Activated CD8-positive, alpha-beta memory T cell treated with anti-CD3 and anti-CD28 coated beads for 1 hour (primary cell): ENCODE results near the gene GPX4.

Source experiments
- DNase-seq, 2 donors: peaks; one replicate each; pipeline ENCODE4 v3.0.0-alpha.2; 2020; ENCODE audit warnings: low read depth in 1 of 2; ENCODE audit errors: extremely low read depth in 1 of 2

GPX4 gene

GRCh38 chr19:1084024-1084868, 19.5 kb upstream of the GPX4 start:
- DNase-seq: no peak

DNA sequence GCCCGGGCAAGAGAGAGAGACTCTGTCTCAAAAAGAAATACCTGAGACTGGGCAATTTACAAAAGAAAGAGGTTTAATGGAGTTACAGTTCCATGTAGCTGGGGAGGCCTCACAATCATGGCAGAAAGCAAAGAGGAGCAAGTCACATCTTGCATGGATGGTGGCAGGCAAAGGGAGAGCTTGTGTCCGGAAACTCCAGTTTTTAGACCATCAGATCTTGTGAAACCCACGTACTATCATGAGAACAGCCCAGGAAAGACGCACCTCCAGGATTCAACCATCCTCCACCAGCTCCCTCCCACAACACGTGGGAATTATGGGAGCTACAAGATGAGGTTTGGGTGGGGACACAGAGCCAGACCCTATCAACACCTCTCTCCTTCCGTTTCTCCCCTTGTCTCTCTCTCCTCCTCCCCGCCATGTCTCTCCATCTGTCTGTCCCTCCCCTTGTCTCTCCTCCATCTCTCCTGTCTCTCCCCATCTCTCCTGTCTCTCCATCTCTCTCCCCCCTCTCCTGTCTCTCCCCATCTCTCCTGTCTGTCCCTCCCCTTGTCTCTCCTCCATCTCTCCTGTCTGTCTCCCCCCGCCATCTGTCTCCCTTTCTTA, 18.6 kb upstream of the GPX4 start:
- no peak for DNase-seq

DNA sequence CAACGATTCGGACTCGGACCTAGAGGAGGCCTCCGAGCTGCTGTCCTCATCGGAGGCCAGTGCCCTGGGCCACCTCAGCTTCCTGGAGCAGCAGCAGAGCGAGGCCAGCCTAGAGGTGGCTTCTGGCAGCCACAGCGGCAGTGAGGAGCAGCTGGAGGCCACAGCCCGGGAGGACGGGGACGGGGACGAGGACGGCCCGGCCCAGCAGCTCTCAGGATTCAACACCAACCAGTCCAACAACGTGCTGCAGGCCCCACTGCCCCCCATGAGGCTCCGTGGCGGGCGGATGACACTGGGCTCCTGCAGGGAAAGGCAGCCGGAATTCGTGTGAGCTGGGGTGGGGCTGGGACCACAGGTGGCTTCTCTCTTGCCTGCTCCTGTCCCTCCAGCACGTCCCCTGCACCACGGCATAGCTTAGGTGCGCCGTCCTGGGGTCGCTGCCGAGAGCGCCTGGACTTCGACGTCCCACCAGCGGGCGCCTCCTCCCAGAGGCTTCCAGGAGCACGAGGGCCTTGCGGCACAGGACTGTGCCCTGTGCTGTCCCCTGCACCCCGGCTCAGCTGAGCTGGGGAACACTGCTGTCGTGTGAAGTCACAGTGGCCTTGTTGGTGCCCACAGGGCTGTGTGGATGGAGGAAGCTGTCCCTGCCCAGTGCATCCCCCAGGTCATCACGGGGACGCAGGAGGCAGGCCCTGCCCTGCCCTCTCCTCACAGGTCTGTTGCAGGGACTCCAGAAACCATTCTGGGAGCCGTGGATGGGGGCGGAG, 17.9 kb upstream of the GPX4 start:
- no peak for DNase-seq

- no peak for DNase-seq
These were observed 17.2 kb upstream of the GPX4 start for GRCh38 chr19:1086613-1087012.

DNA sequence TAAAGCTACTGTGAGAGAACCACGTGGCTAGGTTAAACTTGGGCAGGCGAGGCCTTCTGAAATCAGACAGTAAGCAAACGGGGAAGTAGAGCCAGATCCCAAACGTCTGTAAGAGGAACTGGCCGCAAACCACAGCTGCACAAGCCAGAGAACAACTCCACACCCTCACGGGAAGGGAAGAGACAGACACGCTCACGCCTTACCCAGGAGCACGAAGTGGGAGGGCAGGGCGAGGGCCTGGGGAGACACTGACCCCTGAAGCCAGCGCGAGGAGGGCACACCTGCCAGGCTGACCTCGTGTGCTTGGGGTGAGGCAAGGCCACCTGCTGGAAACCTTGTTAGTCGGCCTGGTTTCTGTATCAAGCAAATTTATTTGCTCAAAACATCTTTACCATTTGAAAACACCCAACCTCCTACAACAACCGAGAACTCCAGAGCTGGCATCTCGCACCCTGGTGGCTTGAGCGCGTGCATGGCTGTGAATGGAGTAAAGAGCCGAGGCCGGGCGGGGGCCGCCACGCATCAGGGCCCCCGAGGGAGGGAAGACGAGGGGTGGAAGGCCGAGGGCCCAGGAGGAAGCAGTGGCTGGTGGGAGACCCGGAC, 15.9 kb upstream of the GPX4 start:
- no peak for DNase-seq

DNA sequence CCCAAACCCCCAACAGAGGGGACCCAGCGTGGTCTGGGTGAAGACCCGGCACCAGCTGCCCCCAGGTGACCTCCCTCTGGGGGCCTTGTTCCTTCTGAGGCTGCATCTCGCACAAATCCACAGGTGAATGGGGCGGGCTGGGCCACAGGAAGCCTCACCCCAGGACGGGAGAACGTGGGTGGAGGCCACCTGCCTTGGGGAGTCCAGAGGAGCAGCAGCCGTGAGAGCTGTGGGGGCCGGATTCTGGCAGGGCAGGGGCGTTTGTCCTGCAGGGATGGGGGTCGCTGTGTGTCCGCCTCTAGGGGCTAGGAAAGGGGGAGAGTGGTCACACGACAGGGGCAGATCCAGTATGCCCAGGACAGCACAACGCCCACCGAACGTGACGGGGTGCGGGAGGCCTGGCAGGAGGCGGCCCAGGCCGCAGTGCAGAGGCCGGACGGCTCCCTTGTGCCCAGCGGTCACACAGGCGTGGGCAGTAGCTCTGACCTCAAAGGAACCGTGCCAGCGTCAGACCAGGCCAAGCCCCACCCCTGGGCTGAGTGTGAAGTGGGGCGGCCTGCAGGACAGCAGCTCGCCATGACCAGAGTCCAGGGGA, 15.3 kb upstream of the GPX4 start:
- no peak for DNase-seq

DNA sequence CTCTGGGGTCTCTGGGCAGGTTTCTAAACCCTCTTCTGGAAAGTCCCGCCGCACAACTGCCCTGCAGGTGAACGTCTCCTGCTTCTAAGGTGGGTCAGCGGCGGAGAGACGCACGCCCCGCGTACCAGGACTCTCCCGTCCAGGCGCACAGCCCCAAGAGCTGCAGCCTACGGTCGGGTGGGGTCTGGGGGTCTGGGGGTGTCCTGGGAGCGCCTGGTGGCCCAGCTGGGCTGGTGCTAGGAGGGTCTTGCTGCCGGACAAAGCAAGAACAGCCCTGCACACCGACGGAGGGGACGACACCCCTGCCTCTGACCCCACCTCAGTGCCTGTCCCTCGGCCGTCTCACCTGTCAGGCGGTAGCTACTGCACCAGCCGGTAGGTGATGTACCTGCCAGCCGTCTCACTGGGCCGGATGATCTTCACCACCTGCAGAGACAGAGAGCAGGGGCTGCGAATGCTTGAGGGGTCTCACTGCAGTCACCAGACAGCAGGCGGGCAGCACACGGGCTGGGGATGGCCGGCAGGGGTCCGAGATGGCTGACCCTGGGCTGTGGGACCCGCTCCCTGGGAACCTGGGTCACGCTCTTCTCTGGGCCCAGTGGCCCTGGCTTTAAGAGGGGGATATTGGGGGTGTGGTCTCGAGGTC, 14.5 kb upstream of the GPX4 start:
- no peak for DNase-seq

DNA sequence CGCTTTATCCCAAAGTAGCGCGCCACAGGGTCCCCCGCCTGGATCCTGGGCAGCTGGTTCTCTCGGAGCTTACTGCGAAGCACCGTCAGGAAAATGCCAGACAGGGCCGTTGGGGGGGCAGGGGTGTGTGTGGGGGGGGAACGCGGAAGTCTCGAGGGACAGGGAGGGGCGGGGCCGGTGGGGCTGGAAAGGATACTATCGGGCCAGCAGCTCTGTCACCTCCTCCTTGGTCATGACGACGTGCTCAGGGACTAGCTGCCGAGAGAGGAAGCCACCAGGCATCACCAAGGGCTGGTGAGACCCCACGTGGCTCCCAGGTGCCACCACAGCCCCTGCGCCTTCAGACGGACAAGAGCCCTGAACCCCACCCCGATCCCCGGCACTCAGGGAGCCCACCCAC, 13.9 kb upstream of the GPX4 start:
- no peak for DNase-seq

- no peak for DNase-seq
These were observed 12.9 kb upstream of the GPX4 start for GRCh38 chr19:1090731-1091543.

DNA sequence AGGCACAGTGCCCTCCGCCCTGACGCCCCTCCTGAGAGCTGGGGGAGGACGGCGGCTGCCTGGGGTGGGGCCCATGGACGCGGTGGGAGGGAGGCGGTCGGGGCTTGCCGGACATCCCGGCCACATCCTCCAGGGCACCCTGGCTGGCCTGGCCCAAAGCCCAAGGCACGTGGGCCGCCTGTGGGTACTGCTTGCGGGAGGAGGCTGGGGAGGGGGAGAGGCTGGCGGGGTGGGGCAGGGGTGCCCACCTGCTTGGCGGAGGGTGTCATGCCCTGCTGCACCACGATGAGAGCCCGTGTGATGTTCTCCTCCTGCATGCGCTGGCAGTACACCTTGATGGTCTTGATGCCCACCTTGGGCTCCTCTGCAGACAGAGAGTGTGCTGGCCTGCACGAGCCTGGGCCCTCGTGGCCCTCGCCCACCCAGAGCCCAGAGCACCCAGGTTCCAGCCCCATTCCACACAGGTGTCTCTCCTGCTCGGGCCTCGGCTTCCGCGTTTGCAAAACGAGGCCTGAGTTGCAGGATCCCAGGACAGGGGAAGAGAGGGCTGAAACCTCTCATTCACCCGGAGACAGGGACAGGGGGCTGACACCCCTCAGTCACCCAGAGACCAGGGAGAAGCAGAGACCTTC, 12.1 kb upstream of the GPX4 start:
- DNase-seq: no peak

DNA sequence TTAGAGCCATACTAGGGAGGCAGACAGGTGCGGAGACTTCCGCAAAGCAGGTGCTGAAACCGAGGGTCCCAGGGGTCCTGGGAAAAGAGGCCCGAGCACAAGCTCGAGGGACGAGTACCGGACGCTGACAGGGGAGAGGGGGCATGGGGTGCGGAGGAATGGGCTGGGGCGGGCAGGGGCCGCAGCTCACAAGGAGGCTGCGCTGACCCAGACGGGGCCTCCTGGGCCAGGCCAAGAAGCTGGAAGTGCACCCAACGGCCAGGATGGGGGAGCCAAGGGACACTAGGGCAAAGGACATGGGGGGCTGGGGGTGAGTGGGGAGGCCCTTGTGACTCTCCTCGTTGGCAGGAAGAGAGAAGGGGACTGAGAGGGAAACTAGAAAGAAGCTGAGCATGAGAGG, 10.5 kb upstream of the GPX4 start:
- DNase-seq: no peak

GRCh38 chr19:1093811-1094553, 9.8 kb upstream of the GPX4 start:
- no peak for DNase-seq

- DNase-seq: no peak
These were observed 9.2 kb upstream of the GPX4 start for GRCh38 chr19:1094655-1094977.

DNA sequence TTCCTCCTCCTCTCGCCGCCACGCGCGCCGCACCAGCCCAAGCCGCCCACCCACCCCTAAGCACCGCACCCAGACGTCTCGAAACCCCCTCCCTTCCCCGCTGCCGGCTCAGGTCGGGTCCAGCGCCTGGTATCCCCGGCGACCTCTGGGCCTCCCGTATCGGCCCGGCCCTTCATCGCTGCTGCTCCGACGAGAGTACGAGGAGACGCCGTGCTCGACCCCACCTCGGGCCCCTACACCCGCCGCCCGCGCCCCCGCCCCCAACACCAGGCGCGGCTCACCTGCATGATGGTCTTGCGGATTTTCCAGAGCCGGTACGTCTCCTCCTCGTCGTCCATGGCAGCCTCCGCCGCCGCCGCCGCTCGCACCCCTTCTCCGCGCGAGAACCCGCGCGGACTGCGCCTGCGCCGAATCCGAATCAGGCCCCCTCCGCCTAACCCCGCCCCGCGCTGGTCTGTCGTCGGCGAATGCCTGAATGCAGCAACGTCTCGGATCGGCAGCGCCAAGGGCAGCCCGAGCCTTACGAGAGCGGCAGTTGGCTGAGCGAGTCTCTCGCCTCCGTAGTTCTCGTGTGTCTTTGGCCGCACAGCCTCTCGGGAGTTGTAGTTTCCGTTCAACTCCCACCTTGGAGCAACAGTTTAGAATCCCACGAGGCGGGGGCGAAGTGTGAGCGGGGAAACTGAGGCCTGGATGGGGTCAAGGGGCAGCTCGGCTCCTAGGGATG, 8.7 kb upstream of the GPX4 start, which contains the start of gene POLR2E:
Gene POLR2E, minus strand, starts transcription at position 398 of the 724 bp plus-strand sequence. Its CDS starts 60 bp downstream, at position 338.
- DNase-seq: peak; percentile 97 to 99

- DNase-seq: no peak
These were observed 6.0 kb upstream of the GPX4 start for GRCh38 chr19:1097810-1098176.

DNA sequence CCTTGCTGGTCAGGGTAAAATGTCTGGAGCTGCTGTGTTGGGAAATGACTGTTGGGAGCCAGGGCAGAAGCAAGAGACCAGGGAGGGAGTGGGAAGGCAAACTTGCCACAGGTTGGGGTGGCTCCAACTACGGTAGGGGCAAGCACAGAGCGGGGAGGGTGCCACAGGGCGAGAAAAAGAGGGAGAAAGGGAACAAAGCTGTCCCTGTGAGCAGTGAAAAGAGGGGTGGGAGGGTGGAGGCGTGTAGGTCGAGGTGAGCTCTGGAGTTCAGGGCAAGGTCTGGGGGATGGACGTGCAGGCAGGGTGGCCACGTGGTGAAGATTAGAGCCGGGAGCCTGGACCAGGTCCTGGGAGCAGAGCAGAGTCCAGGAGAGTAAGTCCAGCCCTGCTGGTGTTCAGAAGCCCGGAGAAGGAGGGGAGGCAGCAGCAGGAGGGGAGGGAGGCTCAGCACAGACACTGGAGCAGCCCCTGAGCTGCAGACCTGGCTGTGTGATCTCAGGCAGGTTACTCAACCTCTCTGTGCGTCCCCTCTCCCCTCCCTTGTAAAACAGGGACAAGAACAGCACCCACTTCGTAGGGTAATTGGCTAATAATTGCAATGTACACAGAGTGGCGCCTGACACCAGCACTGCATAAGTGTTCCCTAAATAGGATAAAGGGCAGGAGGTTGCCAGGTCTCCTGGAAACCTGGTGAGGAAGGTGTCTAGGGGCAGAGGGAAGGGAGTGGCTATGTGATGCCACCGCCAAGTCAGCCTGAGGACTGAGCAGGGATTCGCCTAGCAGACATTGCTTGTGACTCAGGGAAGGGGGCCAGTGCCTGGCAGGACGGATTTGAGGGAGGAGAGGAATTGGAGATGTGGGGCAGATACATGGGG, 5.4 kb upstream of the GPX4 start:
- DNase-seq: no peak

DNA sequence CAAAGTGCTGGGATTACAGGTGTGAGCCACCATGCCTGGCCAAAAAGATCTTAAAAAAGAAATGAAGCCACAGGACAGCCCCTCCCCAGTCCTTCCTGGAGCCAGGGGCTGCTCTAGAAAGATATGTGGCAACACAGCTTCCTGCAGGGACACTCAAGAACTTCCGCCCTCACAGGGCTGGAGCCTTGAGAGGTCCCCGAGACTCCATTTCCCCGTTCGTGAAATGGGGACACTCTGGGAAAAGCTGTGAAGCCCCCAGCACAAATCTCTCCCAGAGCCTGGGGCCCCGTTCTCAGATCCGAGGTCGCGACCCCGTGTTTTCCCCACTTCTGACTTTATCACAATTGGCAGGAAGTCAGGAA, 2.5 kb upstream of the GPX4 start:
- DNase-seq: no peak
